GM12878 (cell line): Measurements from ENCODE around the gene MR1. TPM values are rescaled to one million over a fixed set of nuclear protein-coding genes. Genes with fewer than 3 reads are reported as not detected.

ENCODE experiments used
- ATAC-seq: fragments of 200-7000 bp; cut with Tn5 transposase; 3 replicates; pipeline ENCODE4 v1.9.1; 2020; ENCODE audit warnings: mild to moderate bottlenecking, moderate library complexity
- BruUV-seq: library from RNA; stranded (reverse); fragments of 400-500 nt; replicated peaks from 2 replicates; lab custom pipeline; 2021; lab: Mats Ljungman, UMichigan
- CTCF ChIA-PET: fragments of 300-600 bp; sonication (Branson Sonifier 250); formaldehyde crosslinking; extraction: SDS; loops from one replicate; lab custom pipeline; 2021; ENCODE audit warnings: inconsistent platforms; lab: Yijun Ruan, JAX
- POLR2A ChIA-PET: fragments of 350-600 bp; formaldehyde crosslinking; extraction: SDS; loops from one replicate; lab custom pipeline; 2021; ENCODE audit warnings: inconsistent platforms; lab: Charles Lee
- RAD21 ChIA-PET: fragments of 300-600 bp; sonication (Branson Sonifier 250); formaldehyde crosslinking; loops from one replicate; lab custom pipeline; 2023; ENCODE audit warnings: antibody characterized with exemption; ENCODE audit not compliant: unreplicated experiment; lab: Charles Lee
- SMC1A ChIA-PET: fragments of 300-600 bp; sonication (Branson Sonifier 250); formaldehyde crosslinking; loops from one replicate; lab custom pipeline; 2023; ENCODE audit not compliant: unreplicated experiment, uncharacterized antibody; lab: Charles Lee
- DNase-seq: peaks from one replicate; pipeline ENCODE4 v3.0.0-alpha.2; 2011; ENCODE audit warnings: low read depth, low spot score
- FAIRE-seq: peaks from 3 replicates; lab custom pipeline; 2011; peaks lifted over from hg19 to GRCh38; lab: Jason Lieb, UNC
- H2AFZ ChIP-seq: 2 replicates; pipeline ENCODE4 v1.6.0; 2011; ENCODE audit warnings: low read depth, low read length, control low read depth; ENCODE audit not compliant: control insufficient read depth
- H3K27ac ChIP-seq: 2 replicates; pipeline ENCODE4 v1.5.1; 2011; ENCODE audit warnings: control low read depth; ENCODE audit not compliant: control insufficient read depth, insufficient read depth
- H3K27me3 ChIP-seq, 2 experiments: replicated peaks in 1 of 2; 2 replicates each; pipeline versions ENCODE4 v1.6.0 to v1.6.1; 2011; ENCODE audit warnings: low read length in 1 of 2; ENCODE audit not compliant: control insufficient read depth in 2 of 2, insufficient read depth in 2 of 2
- H3K36me3 ChIP-seq, 2 experiments: 2 replicates each; pipeline ENCODE4 v1.5.1; 2011; ENCODE audit warnings: low read length in 1 of 2; ENCODE audit not compliant: control insufficient read depth in 2 of 2, insufficient read depth in 2 of 2
- H3K4me1 ChIP-seq: 2 replicates; pipeline ENCODE4 v1.6.1; 2011; ENCODE audit warnings: mild to moderate bottlenecking, low read length, moderate library complexity, mixed read lengths; ENCODE audit not compliant: control insufficient read depth, insufficient read depth
- H3K4me2 ChIP-seq: 2 replicates; pipeline ENCODE4 v1.6.0; 2011; ENCODE audit warnings: control low read depth; ENCODE audit not compliant: control insufficient read depth, insufficient read depth
- H3K4me3 ChIP-seq: fragments of 200-600 bp; sonication (generic); 2 replicates; pipeline ENCODE4 v1.5.1; 2016
- H3K79me2 ChIP-seq: 2 replicates; pipeline ENCODE4 v1.6.0; 2011; ENCODE audit warnings: low read length; ENCODE audit not compliant: control insufficient read depth, insufficient read depth
- H3K9ac ChIP-seq: 2 replicates; pipeline ENCODE4 v1.8.0; 2011; ENCODE audit warnings: low read length, control low read depth, mixed read lengths; ENCODE audit not compliant: control insufficient read depth, insufficient read depth
- H3K9me3 ChIP-seq: replicated peaks from 3 replicates; pipeline ENCODE4 v1.5.1; 2011; ENCODE audit warnings: mild to moderate bottlenecking, low read length; ENCODE audit not compliant: control insufficient read depth, insufficient read depth
- H4K20me1 ChIP-seq: 2 replicates; pipeline ENCODE4 v1.6.0; 2011; ENCODE audit not compliant: control insufficient read depth, insufficient read depth
- BACH1 ChIP-seq: fragments of 450-650 bp; IDR thresholded peaks from 2 replicates; pipeline ENCODE4 v1.6.1; 2017; ENCODE audit warnings: mild to moderate bottlenecking, borderline replicate concordance
- BCL3 ChIP-seq: IDR thresholded peaks from 2 replicates; pipeline ENCODE4 v1.6.1; 2011; ENCODE audit warnings: borderline replicate concordance, low read depth, mild to moderate bottlenecking, moderate library complexity, low read length; ENCODE audit not compliant: insufficient read depth, poor library complexity, severe bottlenecking
- ELK1 ChIP-seq: IDR thresholded peaks from 2 replicates; pipeline ENCODE4 v1.6.1; 2012; ENCODE audit warnings: low read depth, low read length, improper control_type of control experiment
- FOXK2 ChIP-seq: fragments of 450-650 bp; IDR thresholded peaks from 2 replicates; pipeline ENCODE4 v1.6.1; 2017; ENCODE audit warnings: mild to moderate bottlenecking, moderate library complexity
- JUNB ChIP-seq: IDR thresholded peaks from 2 replicates; pipeline ENCODE4 v1.6.1; 2016; ENCODE audit warnings: antibody characterized with exemption, mild to moderate bottlenecking
- MTA2 ChIP-seq: fragments of 450-650 bp; IDR thresholded peaks from 2 replicates; pipeline ENCODE4 v1.6.1; 2016; ENCODE audit warnings: low read depth, mild to moderate bottlenecking, moderate library complexity
- NFIC ChIP-seq: IDR thresholded peaks from 2 replicates; pipeline ENCODE4 v1.6.1; 2012; ENCODE audit warnings: low read depth, mild to moderate bottlenecking, inconsistent platforms, low read length, moderate library complexity
- NR2C2 ChIP-seq: IDR thresholded peaks from 2 replicates; pipeline ENCODE4 v1.6.1; 2011; ENCODE audit warnings: borderline replicate concordance, low read depth; ENCODE audit not compliant: control insufficient read depth, insufficient read length
- POU2F2 ChIP-seq: IDR thresholded peaks from 3 replicates; pipeline ENCODE4 v1.6.1; 2011; ENCODE audit warnings: low read depth, mild to moderate bottlenecking, low read length, borderline replicate concordance
- SMAD5 ChIP-seq: IDR thresholded peaks from 2 replicates; pipeline ENCODE4 v1.6.1; 2016; ENCODE audit warnings: antibody characterized with exemption, low read depth
- SPI1 ChIP-seq: IDR thresholded peaks from 2 replicates; pipeline ENCODE4 v1.6.1; 2011; ENCODE audit warnings: low read depth, mild to moderate bottlenecking, low read length, moderate library complexity, borderline replicate concordance; ENCODE audit not compliant: insufficient read depth
- USF2 ChIP-seq: IDR thresholded peaks from 2 replicates; pipeline ENCODE4 v1.6.1; 2011; ENCODE audit warnings: low read depth, low read length, improper control_type of control experiment, borderline replicate concordance
- WRNIP1 ChIP-seq: IDR thresholded peaks from 2 replicates; pipeline ENCODE4 v1.6.1; 2011; ENCODE audit warnings: low read depth, low read length, improper control_type of control experiment, borderline replicate concordance
- WGBS: methylation state at CpG from one replicate; pipeline ENCODE4 v1.1.6; 2016; ENCODE audit warnings: low lambda C conversion rate; ENCODE audit not compliant: insufficient replicate concordance, insufficient coverage; ENCODE audit errors: missing lambda C conversion rate; 5-methylcytosine and 5-hydroxymethylcytosine counted together
- in situ Hi-C: fragments of 300-500 bp; cut with MboI; formaldehyde crosslinking; loops from 9 replicates; pipeline ENCODE4 v1.14.3; 2018; ENCODE audit warnings: mixed read lengths
- intact Hi-C: fragments of 100-400 bp; cut with micrococcal nuclease; formaldehyde crosslinking; loops from one replicate; pipeline ENCODE4 v1.14.2; 2022; ENCODE audit not compliant: unreplicated experiment
- polyA plus RNA-seq, 11 experiments: library from polyadenylated mRNA; depleted of rRNA in 4 of 11; unstranded in 6 of 11; stranded (reverse) in 5 of 11; fragments of >200 nt; fragmentation: Nextera tagmentation in 4 of 11; fragmentation: Illumina TruSeq in 1 of 11; extraction: Ambion mirVana in 4 of 11; extraction: Trizol in 1 of 11; gene quantifications; 1 replicate in 1 of 11; 2 replicates in 10 of 11; pipeline versions ENCODE4 v1.2.1 to v1.2.3, GENCODE V29; 2011 to 2016; ENCODE audit warnings: inconsistent platforms in 2 of 11, missing spikeins in 2 of 11, low read depth in 1 of 11
- total RNA-seq, 4 experiments: library from RNA; depleted of rRNA in 3 of 4; stranded (reverse); fragments of >200 nt in 3 of 4; fragmentation: Illumina TruSeq in 1 of 4; extraction: Trizol in 1 of 4; gene quantifications; 2 replicates each; pipeline versions ENCODE4 v1.2.1 to v1.2.3, GENCODE V29; 2013 to 2021
- TF ChIP-seq, protein P1 (sequence below): IDR thresholded peaks from 2 replicates; pipeline ENCODE4 v1.6.1; 2012; ENCODE audit warnings: improper control_type of control experiment, low read depth, low read length; ENCODE audit not compliant: insufficient replicate concordance

MR1 gene
- total and polyA plus RNA-seq, 10 of the 15 experiments (the other 5 are each of a cell fraction or from before 2014, with no cell fraction given) = 24.7 to 65.9 (median 30.9) TPM

GRCh38 chr1:181086926-181087325 lies 53.1 kb downstream of the MR1 start:
- no peak for FAIRE-seq
- no peaks in the 10 kb centered on the region for H3K27me3 ChIP-seq
- TF ChIP-seq NR2C2 = no peak
- no peak for TF ChIP-seq BACH1
- TF ChIP-seq NFIC = no peak
- no peak for TF ChIP-seq USF2
- TF ChIP-seq MTA2 = no peak
- TF ChIP-seq, protein P1, sequence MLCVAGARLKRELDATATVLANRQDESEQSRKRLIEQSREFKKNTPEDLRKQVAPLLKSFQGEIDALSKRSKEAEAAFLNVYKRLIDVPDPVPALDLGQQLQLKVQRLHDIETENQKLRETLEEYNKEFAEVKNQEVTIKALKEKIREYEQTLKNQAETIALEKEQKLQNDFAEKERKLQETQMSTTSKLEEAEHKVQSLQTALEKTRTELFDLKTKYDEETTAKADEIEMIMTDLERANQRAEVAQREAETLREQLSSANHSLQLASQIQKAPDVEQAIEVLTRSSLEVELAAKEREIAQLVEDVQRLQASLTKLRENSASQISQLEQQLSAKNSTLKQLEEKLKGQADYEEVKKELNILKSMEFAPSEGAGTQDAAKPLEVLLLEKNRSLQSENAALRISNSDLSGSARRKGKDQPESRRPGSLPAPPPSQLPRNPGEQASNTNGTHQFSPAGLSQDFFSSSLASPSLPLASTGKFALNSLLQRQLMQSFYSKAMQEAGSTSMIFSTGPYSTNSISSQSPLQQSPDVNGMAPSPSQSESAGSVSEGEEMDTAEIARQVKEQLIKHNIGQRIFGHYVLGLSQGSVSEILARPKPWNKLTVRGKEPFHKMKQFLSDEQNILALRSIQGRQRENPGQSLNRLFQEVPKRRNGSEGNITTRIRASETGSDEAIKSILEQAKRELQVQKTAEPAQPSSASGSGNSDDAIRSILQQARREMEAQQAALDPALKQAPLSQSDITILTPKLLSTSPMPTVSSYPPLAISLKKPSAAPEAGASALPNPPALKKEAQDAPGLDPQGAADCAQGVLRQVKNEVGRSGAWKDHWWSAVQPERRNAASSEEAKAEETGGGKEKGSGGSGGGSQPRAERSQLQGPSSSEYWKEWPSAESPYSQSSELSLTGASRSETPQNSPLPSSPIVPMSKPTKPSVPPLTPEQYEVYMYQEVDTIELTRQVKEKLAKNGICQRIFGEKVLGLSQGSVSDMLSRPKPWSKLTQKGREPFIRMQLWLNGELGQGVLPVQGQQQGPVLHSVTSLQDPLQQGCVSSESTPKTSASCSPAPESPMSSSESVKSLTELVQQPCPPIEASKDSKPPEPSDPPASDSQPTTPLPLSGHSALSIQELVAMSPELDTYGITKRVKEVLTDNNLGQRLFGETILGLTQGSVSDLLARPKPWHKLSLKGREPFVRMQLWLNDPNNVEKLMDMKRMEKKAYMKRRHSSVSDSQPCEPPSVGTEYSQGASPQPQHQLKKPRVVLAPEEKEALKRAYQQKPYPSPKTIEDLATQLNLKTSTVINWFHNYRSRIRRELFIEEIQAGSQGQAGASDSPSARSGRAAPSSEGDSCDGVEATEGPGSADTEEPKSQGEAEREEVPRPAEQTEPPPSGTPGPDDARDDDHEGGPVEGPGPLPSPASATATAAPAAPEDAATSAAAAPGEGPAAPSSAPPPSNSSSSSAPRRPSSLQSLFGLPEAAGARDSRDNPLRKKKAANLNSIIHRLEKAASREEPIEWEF = no peak
- peak; percentile 39; the same call in 1 of the 2 replicates for TF ChIP-seq SPI1
- no peak for TF ChIP-seq POU2F2
- TF ChIP-seq JUNB = 0 out of 2 replicates have a peak, but pooled peaks have one; percentile 22
- TF ChIP-seq BCL3 = peak; percentile 30
- TF ChIP-seq FOXK2 = no peak
- no peak for TF ChIP-seq WRNIP1
- TF ChIP-seq ELK1 = no peak
- no peak for TF ChIP-seq SMAD5
- DNase-seq = no peak
- peak overlapping the region; percentile 90; the same call in 1 of the 2 replicates for H3K4me2 ChIP-seq
- peaks cover 45% of the 10 kb centered on the region for H3K79me2 ChIP-seq
- SMC1A ChIA-PET = interaction anchor here (0.7 to 39.2 kb wide), 15 partner anchors 11 to 205 kb away, joined by 3 to 1399 read pairs (median 8); partner anchors contain the start of gene MR1
- no peak for ATAC-seq
- H3K4me1 ChIP-seq = peaks cover 13% of the 10 kb centered on the region; the same call in 1 of the 2 replicates
- H2AFZ ChIP-seq = no peak overlapping the region
- no TSS peak for BruUV-seq
- RAD21 ChIA-PET = interaction anchor here (0.7 to 26.9 kb wide), 13 partner anchors 9 to 205 kb away, joined by 3 to 966 read pairs (median 5); partner anchors contain the start of gene MR1
- H3K9me3 ChIP-seq = no peaks in the 10 kb centered on the region; the same call in 2 of the 3 replicates
- intact Hi-C loops (loop anchor here (5.0 to 10.0 kb wide), 2 partner anchors 205 to 848 kb away; no protein-coding TSS in a partner anchor), in situ Hi-C loops (loop anchor here (5.0 kb wide), 1 partner anchor 50 kb away; no protein-coding TSS in a partner anchor)
- CTCF ChIA-PET = interaction anchor here (1.0 to 38.4 kb wide), 6 partner anchors 11 to 82 kb away, joined by 3 to 1067 read pairs (median 7); no protein-coding TSS in a partner anchor
- 43% methylated on average over 5 of the region's 5 CpGs for WGBS
- POLR2A ChIA-PET = interaction anchor here (0.6 to 10.4 kb wide), 8 partner anchors 17 to 65 kb away, joined by 3 to 142 read pairs (median 6); no protein-coding TSS in a partner anchor
- no peak overlapping the region; the same call in 1 of the 2 replicates for H3K9ac ChIP-seq
- H4K20me1 ChIP-seq = no peaks in the 10 kb centered on the region
- H3K27ac ChIP-seq = peak overlapping the region; percentile 47; the same call in 1 of the 2 replicates
- peak overlapping the region; percentile 68; the same call in 1 of the 2 replicates for H3K4me3 ChIP-seq
- H3K36me3 ChIP-seq = peaks cover 0 to 6% of the 10 kb centered on the region in 2 experiments; a peak in 1 of 4 replicates
